GM12891 (cell line): ENCODE measurements around the gene TMEM151A.

Experiments used
- POLR2A ChIP-seq: IDR thresholded peaks from 2 replicates; pipeline ENCODE4 v1.6.1; 2011; ENCODE audit warnings: low read depth, low read length, control low read depth
- POLR2AphosphoS5 ChIP-seq: IDR thresholded peaks from 2 replicates; pipeline ENCODE4 v1.6.1; 2011; ENCODE audit warnings: low read depth, low read length, control low read depth
- POU2F2 ChIP-seq: IDR thresholded peaks from 2 replicates; pipeline ENCODE4 v1.6.1; 2011; ENCODE audit warnings: low read depth, mild to moderate bottlenecking, control low read depth, low read length, moderate library complexity
- SPI1 ChIP-seq: IDR thresholded peaks from 2 replicates; pipeline ENCODE4 v1.6.1; 2011; ENCODE audit warnings: low read depth, low read length, control low read depth
- TAF1 ChIP-seq: IDR thresholded peaks from 2 replicates; pipeline ENCODE4 v1.6.1; 2011; ENCODE audit warnings: low read depth, low read length, control low read depth

- TF ChIP-seq POLR2A (no peak), TAF1 (no peak), POLR2AphosphoS5 (no peak), POU2F2 (no peak), SPI1 (no peak)
Measured at GRCh38 chr11:66293352-66293751, 1.7 kb downstream of the TMEM151A start.
